ENCODE results near the gene GKN1.
A peak's percentile ranks its signal among the peaks of the same experiment; 100 is the strongest.

The GKN1 gene

DNA sequence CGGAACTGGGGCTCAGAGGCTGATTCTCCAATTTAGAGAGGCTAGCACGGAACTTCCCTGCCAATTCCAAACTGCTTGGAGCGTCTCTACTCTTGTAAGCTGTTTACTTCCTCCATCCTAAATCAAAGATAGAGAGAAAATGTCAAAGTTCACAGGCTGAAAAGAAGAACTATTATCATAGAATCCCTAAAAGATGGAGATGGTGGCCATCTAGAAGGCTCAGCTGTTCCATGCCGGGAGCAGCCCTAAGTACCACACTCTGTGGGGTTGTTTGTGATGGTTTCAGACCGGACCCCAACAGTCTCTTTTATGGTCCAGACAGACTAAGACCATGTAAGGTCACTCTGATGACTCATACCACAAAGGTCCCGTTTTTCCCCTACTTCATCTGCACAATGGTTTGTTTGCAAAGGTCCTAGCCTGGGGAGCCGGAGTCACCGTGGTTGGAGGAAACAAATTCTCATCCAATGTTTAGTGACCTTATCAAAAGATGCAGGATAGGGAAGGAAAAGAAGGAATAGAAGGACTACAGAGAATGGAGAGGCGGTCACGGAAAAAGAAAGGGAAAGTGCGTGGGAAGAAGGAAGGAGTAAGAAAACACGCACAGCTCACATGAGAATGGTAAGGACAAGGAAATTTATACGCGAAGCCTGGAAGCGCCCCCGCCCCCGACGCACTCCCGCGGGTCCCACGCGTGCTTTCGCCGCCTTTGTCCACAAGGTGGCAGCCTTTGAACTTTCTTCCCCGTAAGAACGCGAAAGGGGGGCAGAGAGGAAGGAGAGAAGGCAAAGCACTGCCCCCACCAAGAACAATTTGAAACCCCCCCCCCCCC lies 38.1 kb downstream of the GKN1 start:
- DNase-seq (ENCODE audit: insufficient read length, low spot score) = peak; percentile 40
- FAIRE-seq = no peak
- TF ChIP-seq, protein P1, sequence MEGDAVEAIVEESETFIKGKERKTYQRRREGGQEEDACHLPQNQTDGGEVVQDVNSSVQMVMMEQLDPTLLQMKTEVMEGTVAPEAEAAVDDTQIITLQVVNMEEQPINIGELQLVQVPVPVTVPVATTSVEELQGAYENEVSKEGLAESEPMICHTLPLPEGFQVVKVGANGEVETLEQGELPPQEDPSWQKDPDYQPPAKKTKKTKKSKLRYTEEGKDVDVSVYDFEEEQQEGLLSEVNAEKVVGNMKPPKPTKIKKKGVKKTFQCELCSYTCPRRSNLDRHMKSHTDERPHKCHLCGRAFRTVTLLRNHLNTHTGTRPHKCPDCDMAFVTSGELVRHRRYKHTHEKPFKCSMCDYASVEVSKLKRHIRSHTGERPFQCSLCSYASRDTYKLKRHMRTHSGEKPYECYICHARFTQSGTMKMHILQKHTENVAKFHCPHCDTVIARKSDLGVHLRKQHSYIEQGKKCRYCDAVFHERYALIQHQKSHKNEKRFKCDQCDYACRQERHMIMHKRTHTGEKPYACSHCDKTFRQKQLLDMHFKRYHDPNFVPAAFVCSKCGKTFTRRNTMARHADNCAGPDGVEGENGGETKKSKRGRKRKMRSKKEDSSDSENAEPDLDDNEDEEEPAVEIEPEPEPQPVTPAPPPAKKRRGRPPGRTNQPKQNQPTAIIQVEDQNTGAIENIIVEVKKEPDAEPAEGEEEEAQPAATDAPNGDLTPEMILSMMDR (IDR thresholded peaks at IDR 0.05; ENCODE audit: insufficient read depth, missing control alignments) = peak; percentile 81

DNA sequence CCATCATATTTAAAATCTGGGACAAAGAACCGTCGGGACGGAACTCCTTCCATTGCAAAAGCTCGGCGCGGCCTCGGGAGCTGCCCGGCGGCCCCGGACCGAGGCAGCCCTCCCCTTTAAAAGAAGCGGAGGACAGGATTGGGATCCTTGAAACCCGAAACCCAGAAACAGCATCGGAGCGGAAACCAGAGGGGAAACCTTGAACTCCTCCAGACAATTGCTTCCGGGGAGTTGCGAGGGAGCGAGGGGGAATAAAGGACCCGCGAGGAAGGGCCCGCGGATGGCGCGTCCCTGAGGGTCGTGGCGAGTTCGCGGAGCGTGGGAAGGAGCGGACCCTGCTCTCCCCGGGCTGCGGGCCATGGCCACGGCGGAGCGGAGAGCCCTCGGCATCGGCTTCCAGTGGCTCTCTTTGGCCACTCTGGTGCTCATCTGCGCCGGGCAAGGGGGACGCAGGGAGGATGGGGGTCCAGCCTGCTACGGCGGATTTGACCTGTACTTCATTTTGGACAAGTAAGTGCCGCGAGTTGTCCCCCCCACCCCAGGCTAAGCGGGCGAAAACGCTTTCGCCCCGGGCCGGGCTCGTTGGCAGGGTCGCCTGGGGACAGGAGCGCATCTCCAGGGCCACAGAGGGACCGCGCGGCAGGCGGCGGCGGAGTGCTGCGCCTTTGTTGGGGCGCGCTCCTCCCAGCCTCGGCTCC lies 38.9 kb downstream of the GKN1 start, which contains the start of gene ANTXR1:
Gene ANTXR1, plus strand, starts transcription at position 38 of the 698 bp plus-strand sequence. Its CDS starts 321 bp downstream, at position 359.
- FAIRE-seq (no peak), DNase-seq (ENCODE audit: insufficient read length, low spot score) (peak; percentile 34)
- TF ChIP-seq, protein P1 (IDR thresholded peaks at IDR 0.05; ENCODE audit: insufficient read depth, missing control alignments) = no peak

DNA sequence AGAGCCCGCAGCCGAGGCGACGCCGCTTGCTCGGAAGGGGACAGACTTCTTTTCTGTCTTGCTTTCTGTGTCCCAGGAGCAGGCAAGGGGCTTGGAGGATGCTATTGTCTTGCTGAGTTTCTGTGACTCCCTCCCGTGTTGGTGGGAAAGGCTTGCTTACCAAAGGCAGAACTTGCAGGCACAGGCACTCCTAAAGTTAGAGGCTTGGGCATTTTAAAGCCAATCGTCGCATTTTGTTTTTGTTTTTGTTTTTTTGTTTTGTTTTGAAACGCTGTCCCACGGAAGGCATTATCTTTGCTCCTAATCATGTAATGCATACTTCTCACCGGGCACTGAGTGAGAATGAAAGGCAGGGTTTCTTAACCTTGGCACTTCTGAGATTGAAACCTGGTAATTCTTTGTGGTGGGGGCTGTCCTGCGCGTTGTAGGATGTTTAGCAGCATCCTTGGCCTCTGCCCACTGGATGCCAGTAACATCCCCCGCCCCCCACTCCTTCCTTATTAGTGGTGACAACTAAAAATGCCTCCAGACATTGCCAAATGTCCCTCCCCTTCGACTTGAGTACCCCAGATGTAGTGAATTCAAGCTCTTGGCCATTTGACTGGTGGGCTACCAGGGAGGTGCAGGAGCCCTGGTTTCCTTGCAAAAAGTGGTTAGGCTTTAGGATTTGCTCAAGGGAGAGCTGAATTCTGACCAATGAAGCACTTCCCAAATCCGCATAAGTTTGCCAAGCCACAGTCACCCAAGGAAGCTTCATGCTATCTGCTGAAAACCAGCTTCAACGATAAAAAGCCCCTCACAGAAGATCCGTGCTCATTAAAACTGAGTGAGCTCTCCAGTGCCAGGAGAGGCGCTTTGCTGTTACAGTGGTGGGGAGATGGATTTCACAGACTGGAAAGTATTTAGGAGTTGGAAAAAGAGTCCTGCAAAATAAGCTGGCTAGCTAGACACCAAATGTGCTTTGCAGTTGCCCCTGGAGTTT lies 39.7 kb downstream of the GKN1 start:
- DNase-seq (ENCODE audit: insufficient read length, low spot score) = no peak
- FAIRE-seq = no peak

DNA sequence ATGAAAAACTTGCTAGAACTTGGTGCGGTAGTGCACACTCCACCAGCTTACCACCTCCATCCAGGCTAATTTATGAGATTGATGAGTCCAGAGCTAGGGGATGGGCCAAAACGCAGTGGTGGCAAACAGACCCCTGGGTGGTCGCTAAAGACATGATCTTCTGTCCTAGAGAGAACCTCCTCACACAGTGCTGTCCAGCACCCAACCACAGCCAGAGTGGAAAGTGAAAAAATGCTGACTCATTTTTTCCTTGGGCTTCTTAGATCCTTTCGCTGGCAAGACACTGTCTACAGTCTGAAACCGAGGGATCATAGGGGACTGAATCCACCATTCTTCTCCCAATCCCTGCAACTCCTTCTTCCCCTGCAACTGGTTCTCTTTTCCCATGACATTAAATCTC lies 42.6 kb downstream of the GKN1 start:
- TF ChIP-seq, protein P1 (IDR thresholded peaks at IDR 0.05; ENCODE audit: insufficient read depth, missing control alignments) = no peak
- no peak for FAIRE-seq
- no peak for DNase-seq (ENCODE audit: insufficient read length, low spot score)

More for the DNA sequence above, 39.7 kb downstream of the GKN1 start:
- TF ChIP-seq, protein P1 (IDR thresholded peaks at IDR 0.05; ENCODE audit: insufficient read depth, missing control alignments) = no peak

DNA sequence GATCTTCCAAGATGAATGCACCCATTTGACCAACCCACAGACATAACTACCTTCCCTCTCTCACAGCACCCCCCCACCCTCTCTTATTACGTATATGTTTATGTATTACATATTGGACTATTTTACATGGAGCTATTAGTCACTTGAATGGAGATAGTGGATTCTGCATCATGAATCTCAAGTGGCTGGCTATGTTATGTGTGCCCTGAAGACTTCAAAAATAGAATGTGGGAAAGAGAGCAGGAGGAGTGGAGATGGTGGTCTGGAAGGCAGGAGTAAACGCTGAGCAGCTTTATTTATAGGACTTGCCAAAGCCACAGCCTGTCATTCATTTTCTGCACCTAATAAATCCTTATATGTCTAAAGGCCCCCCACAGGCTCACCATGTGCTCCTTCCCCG lies 43.4 kb downstream of the GKN1 start:
- TF ChIP-seq, protein P1 (IDR thresholded peaks at IDR 0.05; ENCODE audit: insufficient read depth, missing control alignments) = no peak
- DNase-seq (ENCODE audit: insufficient read length, low spot score) (no peak), FAIRE-seq (no peak)

DNA sequence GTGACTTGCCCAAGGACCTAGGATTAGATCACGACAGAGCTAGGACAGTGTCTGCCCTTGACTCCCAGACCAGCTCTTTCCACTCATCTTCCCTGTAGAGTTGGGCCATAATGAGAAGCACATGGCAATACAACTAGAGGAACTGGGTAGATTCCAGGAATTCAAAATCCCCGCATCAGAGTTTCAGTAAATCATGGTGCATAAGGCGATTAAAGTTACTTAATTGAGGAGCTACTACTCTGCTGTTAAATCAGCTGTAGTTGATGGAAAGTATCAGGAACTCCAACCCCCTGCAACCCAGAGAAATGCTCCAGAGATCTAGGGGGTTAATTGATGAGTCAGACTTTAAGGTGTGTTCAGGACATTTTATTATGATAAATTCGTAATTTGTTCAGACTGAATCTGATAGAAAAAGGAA lies 44.3 kb downstream of the GKN1 start:
- DNase-seq (ENCODE audit: insufficient read length, low spot score) (no peak), FAIRE-seq (no peak)
- TF ChIP-seq, protein P1 (IDR thresholded peaks at IDR 0.05; ENCODE audit: insufficient read depth, missing control alignments) = no peak

All from D721Med (cell line).